Measurements from ENCODE around the gene TUFT1. TPM values are rescaled to one million over a fixed set of nuclear protein-coding genes. Genes with fewer than 3 reads are reported as not detected.

TUFT1 gene
- total RNA-seq, 4 donors from 2014 or later, result 18.1 to 41.8 (median 32.8) TPM

- Histone ChIP-seq H3K4me3 (no peak overlapping the region), H3K4me1 (peaks cover 14 to 75% (median 19%) of the 10 kb centered on the region in 3 donors), H3K9me3 (no peaks in the 10 kb centered on the region), H3K27me3 (no peaks in the 10 kb centered on the region), H3K27ac (peak overlapping the region in 2 of 4 donors; percentile 86 to 88), H3K36me3 (peaks cover 0 to 57% (median 12%) of the 10 kb centered on the region in 3 donors)
- 80% methylated on average over 1 of the region's 5 CpGs; no CpG with 5 or more reads in 1 of the 2 donors for WGBS, 2 donors
- intact Hi-C loops (cut with DNase I), result no loop called here
- TF ChIP-seq CTCF (IDR thresholded peaks at IDR 0.05), result no peak
- no peak for TF ChIP-seq POLR2A (IDR thresholded peaks at IDR 0.05)
- DNase-seq, result no peak
Measured at GRCh38 chr1:151581451-151581850, 41.3 kb downstream of the TUFT1 start.

GRCh38 chr1:151581921-151582320, 41.8 kb downstream of the TUFT1 start:
- peaks cover 0 to 52% (median 12%) of the 10 kb centered on the region in 3 donors for H3K36me3 ChIP-seq
- no peak overlapping the region for H3K4me3 ChIP-seq
- H3K27ac ChIP-seq, result peak overlapping the region in 3 of 4 donors; percentile 37 to 88 (median 86)
- H3K9me3 ChIP-seq, result no peaks in the 10 kb centered on the region
- 88 to 100% methylated on average over 1 of the region's 1 CpG for WGBS, 2 donors
- H3K27me3 ChIP-seq, result no peaks in the 10 kb centered on the region
- TF ChIP-seq CTCF (IDR thresholded peaks at IDR 0.05) (no peak), POLR2A (IDR thresholded peaks at IDR 0.05) (no peak)
- intact Hi-C loops (cut with DNase I), result no loop called here
- peaks cover 14 to 79% (median 20%) of the 10 kb centered on the region in 3 donors for H3K4me1 ChIP-seq
- no peak for DNase-seq

- intact Hi-C loops (cut with DNase I), result no loop called here
- WGBS, 2 donors, result 0 to 17% methylated on average over 1 of the region's 2 CpGs
- Histone ChIP-seq H3K9me3 (no peaks in the 10 kb centered on the region), H3K36me3 (peaks cover 0 to 35% (median 12%) of the 10 kb centered on the region in 3 donors), H3K4me3 (no peak overlapping the region), H3K27me3 (no peaks in the 10 kb centered on the region), H3K27ac (peak overlapping the region; percentile 70 to 88 (median 80)), H3K4me1 (peaks cover 14 to 76% (median 20%) of the 10 kb centered on the region in 3 donors)
- TF ChIP-seq CTCF (IDR thresholded peaks at IDR 0.05) (no peak), POLR2A (IDR thresholded peaks at IDR 0.05) (no peak)
- DNase-seq, result no peak
Measured at GRCh38 chr1:151583796-151584195, 43.7 kb downstream of the TUFT1 start.

GRCh38 chr1:151584278-151584677, 44.2 kb downstream of the TUFT1 start:
- intact Hi-C loops (cut with DNase I), result no loop called here
- Histone ChIP-seq H3K36me3 (peaks cover 0 to 30% (median 12%) of the 10 kb centered on the region in 3 donors), H3K4me3 (no peak overlapping the region), H3K27ac (peak overlapping the region; percentile 70 to 88 (median 80)), H3K27me3 (no peaks in the 10 kb centered on the region), H3K4me1 (peaks cover 14 to 71% (median 20%) of the 10 kb centered on the region in 3 donors), H3K9me3 (no peaks in the 10 kb centered on the region)
- no peak for TF ChIP-seq POLR2A (IDR thresholded peaks at IDR 0.05)
- WGBS, 2 donors, result 26 to 37% methylated on average over 5 to 6 of the region's 6 CpGs
- no peak for DNase-seq

GRCh38 chr1:151584780-151585179, 44.7 kb downstream of the TUFT1 start:
- intact Hi-C loops (cut with DNase I), result no loop called here
- Histone ChIP-seq H3K27ac (peak overlapping the region; percentile 70 to 88 (median 80)), H3K4me1 (peaks cover 14 to 66% (median 20%) of the 10 kb centered on the region in 3 donors), H3K9me3 (no peaks in the 10 kb centered on the region), H3K27me3 (no peaks in the 10 kb centered on the region), H3K4me3 (no peak overlapping the region), H3K36me3 (peaks cover 0 to 25% (median 10%) of the 10 kb centered on the region in 3 donors)
- WGBS, 2 donors, result 23 to 54% methylated on average over 7 of the region's 7 CpGs
- no peak for DNase-seq
- TF ChIP-seq CTCF (IDR thresholded peaks at IDR 0.05), result no peak
- TF ChIP-seq POLR2A (IDR thresholded peaks at IDR 0.05), result no peak
